ENCODE results near the gene FGF22.

- TF ChIP-seq CTCF (IDR thresholded peaks at IDR 0.05; ENCODE audit: poor library complexity) (no peak), EZH2phosphoT487 (IDR thresholded peaks at IDR 0.05; ENCODE audit: low read depth, severe bottlenecking, unreplicated experiment) (no peak)
Measured at GRCh38 chr19:590750-591098, 49.0 kb upstream of the FGF22 start.
